HG03378 (cell line): ENCODE data around the gene NCS1.
"Not testable (repeated sequence)": the region's sequence is repeated elsewhere in the genome, so short reads cannot be mapped to it uniquely, and the experiment has no call there.

Experiments
- ATAC-seq: cut with Tn5 transposase; IDR thresholded peaks from one replicate; pipeline ENCODE4 v1.9.1; 2021; ENCODE audit warnings: mild to moderate bottlenecking, moderate library complexity; ENCODE audit not compliant: unreplicated experiment

NCS1 gene

DNA sequence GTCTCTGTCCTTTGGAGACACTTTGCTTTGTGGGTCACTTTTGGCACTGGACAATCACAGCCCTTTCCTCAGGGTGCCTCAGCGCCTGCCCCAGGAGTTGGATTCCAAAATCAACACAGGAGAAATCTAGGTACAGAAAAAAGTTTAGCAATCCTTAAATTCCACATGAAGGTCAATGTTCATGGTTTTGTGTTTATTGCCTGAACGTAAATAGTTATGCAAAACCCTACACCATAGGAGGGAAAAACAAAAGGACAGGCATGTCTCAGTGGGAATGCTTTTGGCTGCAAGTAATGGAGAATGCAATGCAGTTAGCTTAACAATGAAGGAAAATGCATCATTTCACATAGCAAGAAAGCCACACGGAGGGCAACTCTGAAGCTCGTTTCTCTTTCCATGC is 86.8 kb downstream of the NCS1 start:
- ATAC-seq = no peak

DNA sequence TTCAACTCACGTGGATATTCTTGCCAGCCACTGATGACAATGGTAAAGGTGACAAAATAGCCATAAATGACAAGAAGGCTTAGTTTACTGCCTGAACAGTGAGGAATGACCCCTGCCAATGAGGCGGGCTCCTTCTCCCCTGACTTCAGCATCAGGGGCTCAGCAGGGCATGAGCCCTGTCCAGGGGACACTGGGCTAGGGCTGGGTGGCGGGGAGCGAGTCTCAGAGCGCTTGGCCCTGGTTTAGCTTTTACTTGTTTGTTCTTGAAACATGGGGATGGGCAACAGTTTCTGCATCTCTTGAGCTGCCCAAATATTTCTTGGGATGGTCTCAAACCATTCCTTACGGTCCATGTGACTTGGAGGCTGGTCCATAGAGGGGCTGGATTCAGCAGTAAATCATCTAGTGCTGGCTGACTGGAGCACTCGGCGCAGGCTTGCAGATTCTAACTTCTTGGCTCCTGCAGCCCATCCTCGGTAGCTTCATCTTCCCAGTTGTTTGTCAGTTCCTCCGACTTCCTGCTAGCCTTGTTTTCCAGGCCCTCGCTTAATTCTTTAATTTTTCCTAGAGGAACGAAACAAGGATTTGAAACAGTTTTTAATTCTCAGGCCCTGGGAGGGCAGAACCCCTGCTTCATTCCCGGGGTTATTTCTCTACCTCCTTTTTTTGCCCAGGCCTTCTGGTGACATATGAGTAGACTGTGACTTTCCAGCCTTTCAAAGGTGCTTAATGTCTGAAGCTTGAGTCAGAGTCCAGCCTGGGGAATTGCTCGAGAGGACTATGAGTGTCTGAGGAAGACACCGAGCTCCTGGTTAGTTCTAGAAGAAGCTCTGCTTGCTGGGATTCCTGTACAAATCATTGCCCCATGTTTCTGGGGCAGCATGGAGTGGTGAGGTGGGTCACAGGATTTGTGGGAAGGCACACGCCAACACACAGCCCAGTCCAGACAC is 88.9 kb downstream of the NCS1 start:
- no peak for ATAC-seq

DNA sequence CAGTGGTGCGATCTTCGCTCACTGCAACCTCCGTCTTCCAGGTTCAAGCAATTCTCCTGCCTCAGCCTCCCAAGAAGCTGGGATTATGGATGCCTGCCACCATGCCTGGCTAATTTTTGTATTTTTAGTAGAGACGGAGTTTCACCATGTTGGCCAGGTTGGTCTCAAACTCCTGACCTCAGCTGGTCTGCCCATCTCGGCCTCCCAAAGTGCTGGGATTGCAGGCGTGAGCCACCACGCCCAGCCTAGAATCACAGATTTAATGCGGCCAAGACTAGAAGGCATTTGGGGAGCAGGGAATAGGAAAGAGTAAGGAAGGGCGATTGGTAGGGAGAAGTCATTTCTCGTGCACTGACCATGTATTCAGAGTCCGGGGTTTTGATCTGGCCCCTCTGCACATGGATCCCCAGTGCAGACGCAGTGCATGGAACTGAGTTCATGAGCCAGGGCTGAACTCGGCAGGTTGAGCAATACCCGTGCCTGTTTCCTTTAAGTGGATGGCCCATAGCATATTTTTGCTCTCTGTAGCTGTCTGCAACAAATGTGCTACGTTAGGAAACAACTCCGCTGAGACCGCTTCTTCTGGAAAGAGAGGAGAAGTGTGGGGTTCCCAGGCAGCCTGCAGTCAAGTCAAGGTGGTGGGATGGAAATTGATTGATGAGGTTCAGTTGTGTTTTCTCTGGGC is 90.0 kb downstream of the NCS1 start:
- no peak for ATAC-seq

DNA sequence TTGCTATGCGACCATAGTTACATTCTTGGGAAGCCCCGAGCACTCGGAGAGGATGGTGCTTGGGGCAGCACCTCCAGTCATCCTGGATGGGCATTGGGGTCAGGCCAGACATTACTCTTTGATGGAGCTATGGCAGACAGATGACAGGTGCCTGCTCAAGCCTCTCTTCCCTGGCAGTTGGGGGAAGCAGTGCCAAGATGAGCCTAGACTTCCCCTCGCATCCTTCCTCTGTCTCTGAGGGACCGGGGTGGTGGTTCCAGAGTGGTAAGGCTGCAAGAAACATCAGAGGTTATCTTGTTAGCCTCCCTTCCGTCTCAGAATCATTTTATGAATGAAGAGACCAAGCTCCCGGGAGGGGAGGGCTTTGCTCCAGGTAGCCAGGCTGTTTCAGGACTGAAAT is 90.6 kb downstream of the NCS1 start:
- ATAC-seq = no peak

DNA sequence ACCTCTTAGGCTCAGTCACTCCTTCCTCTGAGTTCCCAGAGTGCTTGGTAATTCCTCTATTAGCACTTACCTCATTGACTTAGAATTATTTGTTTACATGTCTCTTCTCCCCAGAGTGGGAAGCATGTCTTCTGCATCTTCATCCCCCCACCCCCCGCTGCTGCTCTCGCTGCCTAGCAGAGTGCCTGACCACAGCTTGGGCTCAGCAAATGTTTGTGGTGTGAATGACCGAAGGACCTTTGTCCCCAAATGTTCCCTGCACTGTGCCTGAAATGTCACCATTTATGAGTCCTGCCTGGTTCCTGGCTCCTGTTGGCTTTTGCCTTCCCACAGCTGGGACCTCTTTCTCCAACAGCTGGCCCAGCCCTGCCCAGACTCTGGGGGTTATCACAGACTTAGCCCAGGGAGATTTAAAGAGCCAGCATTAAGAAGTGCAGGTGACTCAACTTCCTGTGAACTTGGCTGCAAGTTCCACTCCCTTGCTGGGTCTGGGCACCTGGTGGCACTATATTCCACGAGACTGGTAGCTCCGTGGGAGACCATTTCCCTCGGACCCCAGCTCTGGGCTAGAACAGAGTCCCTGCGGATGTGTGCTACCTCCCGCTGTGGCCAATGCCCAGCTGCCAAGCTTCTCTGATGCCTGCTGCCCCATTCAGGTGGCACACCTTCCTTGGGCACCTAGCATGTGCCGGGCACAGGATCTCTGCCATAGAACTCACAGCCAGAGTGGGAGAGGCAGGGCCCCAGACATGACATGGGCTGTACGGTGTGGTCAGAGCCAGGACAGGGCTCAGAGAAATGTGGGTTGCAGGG is 91.6 kb downstream of the NCS1 start:
- no peak for ATAC-seq

DNA sequence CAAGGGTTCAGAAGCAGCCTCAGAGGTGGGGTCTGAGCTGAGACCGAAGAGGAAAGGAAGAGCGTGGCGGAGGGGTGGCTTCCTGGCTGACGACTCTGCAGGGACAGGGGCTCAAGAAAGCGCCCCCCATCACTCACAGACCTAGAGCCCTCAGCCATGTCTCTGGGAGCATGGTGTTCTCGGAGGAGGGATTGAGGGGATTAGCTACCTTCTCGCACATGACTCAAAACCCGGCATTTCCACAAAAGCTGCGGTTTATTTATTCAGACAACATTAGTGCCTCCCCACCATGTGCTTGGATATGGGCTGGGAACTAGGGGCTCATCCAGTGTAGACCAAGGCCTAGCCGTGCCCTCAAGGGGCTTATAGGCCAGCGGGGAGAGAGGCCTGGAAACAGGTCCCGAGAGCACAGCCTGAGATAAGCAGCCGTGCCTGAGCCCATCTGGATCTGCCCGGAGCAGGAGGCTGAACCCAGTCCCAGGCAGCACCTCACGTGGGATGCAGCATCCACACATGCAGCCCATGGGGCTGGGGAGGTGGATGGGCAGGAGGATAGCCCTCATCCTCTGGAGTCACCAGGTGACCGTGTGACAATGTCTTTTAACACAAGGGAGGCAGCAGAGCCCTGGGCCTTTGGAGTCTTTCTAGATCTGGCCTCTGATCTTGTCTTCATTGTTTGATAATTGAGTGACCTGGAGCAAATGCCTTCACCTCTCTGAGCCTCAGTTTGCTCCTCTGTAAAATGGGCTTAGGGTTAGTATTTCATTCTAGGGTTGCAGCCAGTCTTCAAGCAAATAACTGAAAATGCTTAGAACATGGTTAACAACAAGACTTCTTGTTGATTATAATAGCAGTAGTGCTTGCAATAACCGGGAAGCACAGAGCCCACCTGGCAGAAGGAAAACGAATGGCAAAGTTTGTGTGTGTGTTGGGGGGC is 92.5 kb downstream of the NCS1 start:
- no peak for ATAC-seq

DNA sequence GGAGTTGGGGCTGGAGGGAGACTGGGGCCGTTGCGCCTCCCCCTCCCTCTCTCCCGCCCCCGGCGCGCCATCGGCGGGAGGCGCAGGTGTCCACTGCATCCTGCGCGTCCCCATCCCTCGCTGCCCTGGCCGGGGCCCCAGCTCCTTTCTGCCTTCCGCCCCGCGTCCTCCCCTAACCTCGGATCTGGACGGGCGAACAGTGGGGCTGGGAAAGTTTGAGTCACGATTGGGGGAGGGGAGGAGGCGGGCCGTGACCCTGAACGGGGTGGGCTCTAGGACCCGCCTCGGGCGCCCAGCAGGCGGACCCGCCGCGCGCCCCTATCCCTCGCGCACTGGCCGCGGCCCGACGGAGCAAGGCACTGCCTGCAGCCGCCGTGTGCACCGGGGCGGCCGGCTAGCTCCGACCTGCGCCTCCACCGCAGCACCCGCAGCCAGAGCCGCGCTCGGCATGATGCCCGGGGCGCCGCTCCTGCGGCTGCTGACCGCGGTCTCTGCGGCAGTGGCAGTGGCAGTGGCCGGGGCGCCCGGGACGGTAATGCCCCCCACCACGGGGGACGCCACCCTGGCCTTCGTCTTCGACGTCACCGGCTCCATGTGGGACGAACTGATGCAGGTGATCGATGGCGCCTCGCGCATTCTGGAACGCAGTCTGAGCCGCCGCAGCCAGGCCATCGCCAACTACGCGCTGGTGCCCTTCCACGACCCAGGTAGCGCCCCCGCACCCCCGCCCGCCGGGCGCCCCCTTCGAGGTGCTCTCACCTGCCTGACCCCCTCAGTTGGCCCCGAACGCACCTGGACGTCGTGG is 93.4 kb downstream of the NCS1 start, which contains the start of gene HMCN2:
Gene HMCN2 (plus strand): TSS at position 330 of the 805 bp plus-strand sequence. CDS start 119 bp downstream, at position 449.
- ATAC-seq = no peak

DNA sequence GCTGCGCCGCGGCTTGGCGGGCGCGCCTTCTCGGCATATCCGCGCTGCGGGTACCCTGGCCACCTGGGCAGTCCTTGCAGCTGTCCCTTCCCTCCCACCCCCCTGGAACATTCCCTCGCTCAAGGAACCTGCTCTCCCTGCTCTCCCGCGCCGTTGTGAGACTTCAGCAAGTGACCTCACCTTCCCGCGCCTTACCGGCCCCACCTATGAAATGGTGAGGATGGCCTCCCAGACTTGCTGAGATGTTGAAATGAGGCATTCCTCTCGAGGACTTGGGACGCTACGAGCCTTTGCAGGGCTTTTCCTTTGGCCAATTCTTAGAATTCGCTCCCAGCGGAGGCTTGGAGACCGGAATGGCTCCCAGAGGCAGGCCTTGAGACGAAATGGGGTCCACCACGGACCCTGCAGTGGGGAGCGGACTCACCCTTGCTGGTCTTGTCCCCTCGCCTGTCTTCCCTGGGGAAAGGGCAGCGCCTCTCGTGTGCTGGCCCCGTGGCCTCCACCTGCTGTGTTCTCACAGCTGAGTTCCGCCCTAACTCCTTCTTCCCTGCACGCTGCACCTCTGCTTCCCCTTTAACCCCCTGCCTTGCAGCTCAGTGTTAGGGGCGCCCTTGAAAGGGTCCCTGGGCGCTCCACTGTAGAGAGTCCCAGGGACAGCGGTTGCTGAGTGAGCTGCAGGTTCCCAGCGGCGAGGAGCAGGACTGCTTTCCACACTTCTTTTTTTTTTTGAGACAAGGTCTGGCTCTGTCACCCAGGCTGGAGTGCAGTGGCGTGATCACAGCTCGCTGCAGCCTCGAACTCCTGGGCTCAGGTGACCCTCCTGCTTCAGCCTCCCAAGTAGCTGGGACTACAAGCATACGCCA is 94.3 kb downstream of the NCS1 start:
- no peak for ATAC-seq

DNA sequence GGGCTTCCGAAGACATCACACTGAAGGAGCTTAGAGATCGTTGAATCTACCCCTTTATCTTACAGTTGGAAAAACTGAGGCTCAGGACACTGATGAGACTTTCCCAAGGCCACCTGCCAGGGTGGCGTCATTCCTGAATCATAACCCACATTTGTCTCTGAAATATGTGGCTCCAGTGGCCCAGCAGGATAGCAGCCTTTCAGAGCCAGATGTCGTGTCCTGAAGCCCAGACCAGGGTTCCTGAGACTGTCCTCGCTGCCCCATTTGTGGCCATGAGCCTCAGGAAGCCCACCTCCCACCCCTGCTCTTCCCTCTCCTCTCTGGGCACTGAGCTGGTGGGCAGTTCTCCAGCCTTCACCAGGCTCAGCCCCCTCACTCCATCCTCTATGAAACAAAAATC is 95.7 kb downstream of the NCS1 start:
- ATAC-seq = no peak

DNA sequence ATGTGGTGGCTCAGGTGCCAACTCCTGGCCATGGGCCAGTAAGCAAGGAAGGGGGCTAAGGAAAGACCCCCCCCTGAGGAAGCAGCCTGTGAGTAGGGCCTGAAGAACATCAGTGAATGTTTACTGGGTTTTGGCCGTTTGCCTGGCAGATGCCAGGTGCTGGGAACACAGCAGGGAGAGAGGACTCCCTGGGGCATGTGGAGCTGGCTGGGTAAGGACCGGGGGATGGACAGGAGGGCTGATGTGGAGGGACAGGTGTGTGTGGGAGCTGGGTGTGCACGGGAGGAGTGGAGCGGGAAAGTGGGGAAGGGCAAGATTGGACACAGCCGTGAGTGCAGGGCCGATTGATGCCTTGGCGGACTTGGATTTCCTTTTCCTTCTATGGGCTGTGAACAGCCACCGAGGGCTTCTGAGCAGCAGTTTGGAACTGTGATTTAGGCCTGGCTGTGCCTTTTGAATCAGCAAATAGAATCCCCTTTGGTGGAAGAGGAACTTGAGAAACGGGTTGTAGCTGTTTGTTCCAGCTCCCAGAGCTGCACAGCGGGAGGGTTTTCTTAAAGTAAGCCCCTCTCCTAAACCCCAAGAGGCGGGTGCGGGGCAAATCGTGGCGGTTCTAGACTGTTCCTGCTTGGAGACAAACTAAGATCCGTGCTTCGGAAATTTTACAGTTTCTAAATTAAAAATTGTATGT is 96.5 kb downstream of the NCS1 start:
- ATAC-seq = no peak

DNA sequence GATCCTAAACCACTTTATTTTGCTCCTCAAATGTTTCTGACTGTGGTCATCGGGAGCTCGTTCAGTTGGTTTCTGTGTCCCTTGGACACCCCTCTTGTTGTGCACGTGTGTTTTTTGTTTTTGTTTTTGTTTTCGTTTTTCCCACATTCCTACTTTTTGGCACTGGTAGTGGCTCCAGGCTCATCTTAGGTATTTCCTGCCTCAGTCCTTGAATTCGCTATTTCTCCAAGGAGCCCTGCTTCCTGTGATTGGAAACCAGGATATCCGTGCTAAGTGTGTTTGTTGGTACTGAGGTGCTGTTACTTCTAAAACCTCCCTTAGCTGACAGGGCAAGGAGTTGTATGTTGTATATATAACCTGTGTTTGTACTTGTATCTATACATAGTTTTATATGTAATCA is 99.3 kb downstream of the NCS1 start:
- no peak for ATAC-seq

DNA sequence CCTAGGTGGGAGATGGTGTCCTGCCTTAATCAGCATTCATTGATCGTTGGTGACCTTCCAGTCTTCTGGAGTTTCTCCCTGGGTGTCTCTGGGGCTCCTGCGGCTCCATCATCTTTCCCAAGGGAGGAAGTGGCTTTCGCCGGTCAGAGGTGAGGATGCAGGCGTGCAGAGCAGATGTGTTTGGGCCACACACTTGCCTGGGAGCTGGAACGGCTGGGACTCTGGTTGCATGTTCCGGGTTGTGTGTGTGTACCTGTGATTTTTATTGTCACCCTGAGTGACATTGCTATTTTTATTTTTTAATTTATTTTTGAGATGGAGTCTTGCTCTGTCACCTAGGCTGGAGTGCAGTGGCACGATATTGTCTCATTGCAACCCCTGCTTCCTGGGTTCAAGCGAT is 103.0 kb downstream of the NCS1 start:
- no peak for ATAC-seq

DNA sequence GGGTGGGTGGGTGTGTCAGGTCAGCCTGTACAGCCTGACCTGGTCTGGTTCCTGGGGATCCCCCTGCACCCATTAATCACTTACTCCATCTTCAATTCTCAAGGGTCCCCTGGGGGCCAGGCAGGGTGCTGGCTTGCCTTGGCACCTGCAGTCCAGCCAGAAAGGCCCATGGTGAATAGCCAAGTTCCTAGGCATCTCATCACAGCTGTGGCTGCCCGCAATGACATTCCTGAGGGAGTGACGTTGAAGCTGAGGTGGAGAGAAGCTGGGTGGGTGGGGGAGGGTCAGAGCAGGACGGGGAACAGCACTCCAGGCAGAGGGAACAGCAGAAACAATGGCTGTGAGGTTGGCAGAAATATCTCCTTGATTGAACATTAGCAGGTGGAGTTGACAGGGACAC is 103.9 kb downstream of the NCS1 start:
- ATAC-seq = no peak

DNA sequence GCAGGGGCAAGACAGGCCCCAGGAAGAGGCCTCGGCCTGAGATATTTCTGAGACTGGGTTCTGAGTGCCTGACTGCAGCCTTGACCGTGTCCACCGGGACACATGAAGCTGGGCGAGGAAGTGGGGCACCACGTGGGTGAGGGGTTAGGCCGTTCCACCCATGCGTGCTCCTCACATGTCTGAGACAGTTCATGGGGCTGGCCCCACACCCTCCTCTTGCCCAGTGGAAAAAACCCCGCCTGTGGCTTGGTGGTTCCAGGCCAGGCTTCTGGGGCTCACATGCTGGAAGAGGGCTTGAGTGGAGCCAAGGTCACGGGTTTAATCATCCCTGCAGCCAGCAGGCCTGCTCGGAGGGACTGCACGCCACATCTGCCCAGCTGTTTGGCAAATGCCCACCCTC is 104.8 kb downstream of the NCS1 start:
- ATAC-seq = no peak

DNA sequence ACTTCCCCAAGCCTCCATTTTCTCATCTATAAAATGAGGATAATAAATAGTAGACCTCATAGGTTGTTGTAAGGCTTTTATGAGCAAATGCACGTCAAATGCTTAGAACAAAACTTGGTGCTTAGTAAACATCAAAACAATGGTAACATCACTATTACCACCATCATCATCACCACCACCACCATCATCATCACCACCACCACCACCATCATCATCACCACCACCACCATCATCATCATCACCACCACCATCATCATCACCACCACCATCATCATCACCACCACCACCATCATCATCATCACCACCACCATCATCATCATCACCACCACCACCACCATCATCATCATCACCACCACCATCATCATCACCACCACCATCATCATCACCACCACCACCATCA is 105.3 kb downstream of the NCS1 start:
- not testable (repeated sequence) for ATAC-seq

DNA sequence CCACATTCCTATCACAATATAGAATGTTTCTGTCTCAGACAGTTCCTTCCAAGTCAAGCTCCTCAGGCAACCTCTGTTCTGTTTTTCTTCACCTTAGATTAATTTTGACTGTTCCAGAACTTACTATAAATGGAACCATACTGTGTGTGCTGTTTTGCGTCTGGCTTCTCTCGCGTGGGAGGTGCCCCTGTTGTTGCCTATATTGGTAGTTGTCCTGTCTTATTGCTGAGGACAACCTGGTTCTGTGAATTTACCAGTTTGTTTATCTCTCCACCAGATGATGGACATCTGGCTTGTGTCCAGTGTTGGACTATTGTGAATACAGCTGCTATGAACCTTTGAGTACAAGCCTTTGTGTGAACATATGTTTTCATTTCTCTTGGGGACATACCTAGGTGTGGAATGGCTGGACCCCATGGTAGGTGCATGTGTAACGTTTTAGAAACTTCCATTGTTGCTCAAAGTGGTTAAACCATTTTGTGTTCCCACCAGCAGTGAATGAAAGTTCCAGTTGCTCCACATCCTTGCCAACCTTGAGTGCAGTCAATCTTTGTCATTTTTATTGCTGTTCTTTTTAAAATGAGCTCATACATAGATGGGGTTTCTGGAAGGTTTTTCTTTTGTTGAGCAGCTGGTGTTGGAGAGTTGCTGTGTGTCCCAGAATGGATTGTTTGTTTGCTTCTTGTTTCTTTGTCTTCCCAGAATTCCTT is 111.5 kb downstream of the NCS1 start:
- ATAC-seq = no peak

DNA sequence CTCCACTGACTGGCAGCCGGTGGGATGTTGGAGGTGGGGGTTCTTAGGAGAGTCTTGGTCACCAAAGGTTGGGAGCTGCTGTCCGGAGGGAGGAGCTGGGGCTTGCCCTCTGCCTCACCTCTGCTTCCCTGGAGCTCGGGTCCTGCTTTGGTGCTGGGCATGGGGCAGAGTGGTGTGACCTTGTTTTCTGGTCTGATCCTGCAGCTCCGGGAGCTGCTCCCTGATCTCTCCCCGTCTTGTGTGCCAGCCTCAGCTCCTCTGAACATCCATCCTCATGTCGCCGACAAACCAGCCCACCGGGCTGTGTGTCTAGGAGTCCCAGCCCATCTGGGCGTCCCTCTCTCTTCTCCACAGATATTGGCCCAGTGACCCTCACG is 112.0 kb downstream of the NCS1 start:
- no peak for ATAC-seq
